Upper lobe of left lung (tissue), 6 donors: ENCODE results near the gene TRAF3. TPM values are rescaled to one million over a fixed set of nuclear protein-coding genes. Genes with fewer than 3 reads are reported as not detected.
"Not testable (repeated sequence)": the region's sequence is repeated elsewhere in the genome, so short reads cannot be mapped to it uniquely, and the experiment has no call there.

Source experiments
- ATAC-seq, 2 donors: fragments of 200-7000 bp; cut with Tn5 transposase; one replicate each; pipeline ENCODE4 v1.9.1; 2022; ENCODE audit warnings: mild to moderate bottlenecking in 2 of 2, moderate library complexity in 2 of 2; ENCODE audit not compliant: low FRiP score in 2 of 2
- DNase-seq, 2 donors: peaks; one replicate each; pipeline ENCODE4 v3.0.0-alpha.2; 2019 to 2020
- H3K27ac ChIP-seq, 4 donors: fragments of 200-600 bp; sonication (generic); one replicate each; pipeline ENCODE4 v1.5.1; 2016 to 2019
- H3K27me3 ChIP-seq, 4 donors: fragments of 200-600 bp; sonication (generic); one replicate each; pipeline ENCODE4 v1.5.1; 2017 to 2019
- H3K36me3 ChIP-seq, 4 donors: fragments of 200-600 bp; sonication (generic); one replicate each; pipeline ENCODE4 v1.5.1; 2016 to 2019
- H3K4me1 ChIP-seq, 4 donors: fragments of 200-600 bp; sonication (generic); one replicate each; pipeline ENCODE4 v1.5.1; 2018 to 2019
- H3K4me3 ChIP-seq, 4 donors: fragments of 200-600 bp; sonication (generic); one replicate each; pipeline ENCODE4 v1.5.1; 2017 to 2019; ENCODE audit warnings: mild to moderate bottlenecking in 2 of 4, moderate library complexity in 1 of 4
- H3K9me3 ChIP-seq, 4 donors: fragments of 200-600 bp; sonication (generic); one replicate each; pipeline ENCODE4 v1.5.1; 2018 to 2019
- CTCF ChIP-seq, 6 experiments: fragments of 450-650 bp in 4 of 6; fragments of 200-600 bp in 2 of 6; sonication (generic) in 2 of 6; IDR thresholded peaks; one replicate each; pipeline ENCODE4 v1.5.1; 2016 to 2019; ENCODE audit warnings: antibody characterized with exemption in 6 of 6
- EP300 ChIP-seq, 4 donors: sonication (generic); formaldehyde crosslinking; IDR thresholded peaks; one replicate each; pipeline ENCODE4 v1.5.1; 2017; ENCODE audit warnings: antibody characterized with exemption in 4 of 4, control low read depth in 2 of 4
- POLR2A ChIP-seq, 4 donors: fragments of 450-650 bp; IDR thresholded peaks; one replicate each; pipeline ENCODE4 v1.5.1; 2016 to 2017; ENCODE audit warnings: antibody characterized with exemption in 4 of 4, mild to moderate bottlenecking in 2 of 4
- POLR2AphosphoS5 ChIP-seq, 2 donors: sonication (generic); formaldehyde crosslinking; IDR thresholded peaks; one replicate each; pipeline ENCODE4 v1.5.1; 2017; ENCODE audit warnings: antibody characterized with exemption in 2 of 2
- WGBS, 2 donors: methylation state at CpG; one replicate each; pipeline ENCODE4 v1.1.5; 2017 to 2018; 5-methylcytosine and 5-hydroxymethylcytosine counted together
- total RNA-seq, 6 donors: library from RNA; depleted of rRNA in 4 of 6; stranded (reverse); fragments of >200 nt in 4 of 6; gene quantifications; one replicate each; pipeline versions ENCODE4 v1.1.0 to v1.2.1, GENCODE V29; 2016 to 2021
- donor health status: DM: no; HTN: no; CAD: no; lungs with moderate emphysema.
- donor health status: DM: no; HTN: yes; CAD: no; lungs with severe emphysema.

Gene TRAF3
- total RNA-seq, 6 donors from 2014 or later = 14.7 to 45.4 (median 22.1) TPM

DNA sequence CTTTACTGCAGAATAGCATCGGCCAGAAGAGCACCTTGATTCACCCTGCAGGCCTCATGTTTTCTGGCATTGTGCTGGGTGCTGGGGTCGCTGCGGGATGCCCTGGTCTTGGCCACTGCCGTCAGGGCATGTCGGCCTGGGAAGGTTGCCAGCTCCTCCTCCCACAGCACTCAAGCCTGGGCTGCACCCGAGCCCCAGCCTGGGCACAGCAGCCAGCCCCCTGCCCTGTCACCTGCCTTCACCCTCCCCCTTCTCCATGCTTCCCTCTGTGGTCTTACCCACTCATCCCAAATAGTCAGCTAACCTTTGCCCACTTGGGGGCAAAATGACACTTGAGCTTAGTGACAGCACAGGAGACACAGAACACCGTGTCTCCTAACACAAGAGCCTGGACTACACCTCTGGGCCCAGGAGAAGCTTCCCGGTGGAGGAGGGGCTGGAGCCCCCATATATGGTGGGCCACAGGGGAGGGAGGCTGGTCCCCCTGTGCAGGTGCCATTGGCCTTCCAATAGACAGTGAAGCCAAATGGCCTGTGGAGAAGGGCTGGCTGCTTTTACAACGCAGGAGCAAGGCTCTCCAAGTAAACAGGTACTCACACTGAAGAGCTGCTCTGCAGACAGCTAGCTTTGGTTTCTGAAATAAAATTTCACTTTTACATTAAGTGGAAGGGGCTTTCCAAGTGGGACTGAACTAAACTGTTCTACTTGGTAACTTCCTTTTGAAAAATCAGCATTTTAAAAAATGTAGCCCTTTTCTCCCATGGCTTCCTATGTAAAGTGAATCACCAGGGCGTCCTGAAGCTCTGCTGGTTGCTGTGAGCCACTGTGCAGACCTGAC is 94.0 kb downstream of the TRAF3 start:
- Histone ChIP-seq H3K27me3 (no peaks in the 10 kb centered on the region), H3K9me3 (no peaks in the 10 kb centered on the region), H3K27ac (no peak overlapping the region), H3K36me3 (peaks cover under 1 to 44% (median 24%) of the 10 kb centered on the region in 4 donors), H3K4me1 (peaks cover 0 to 18% (median 14%) of the 10 kb centered on the region in 4 donors), H3K4me3 (no peak overlapping the region)
- whole genome bisulfite sequencing, 2 donors = 61 to 65% methylated on average over 3 to 10 of the region's 10 CpGs
- TF ChIP-seq CTCF (IDR thresholded peaks at IDR 0.05) (no peak), POLR2A (IDR thresholded peaks at IDR 0.05) (no peak), EP300 (IDR thresholded peaks at IDR 0.05) (no peak), POLR2AphosphoS5 (IDR thresholded peaks at IDR 0.05) (no peak)
- DNase-seq = peak; percentile 29 to 48
- peak in 1 of 2 donors; percentile 20 for ATAC-seq

DNA sequence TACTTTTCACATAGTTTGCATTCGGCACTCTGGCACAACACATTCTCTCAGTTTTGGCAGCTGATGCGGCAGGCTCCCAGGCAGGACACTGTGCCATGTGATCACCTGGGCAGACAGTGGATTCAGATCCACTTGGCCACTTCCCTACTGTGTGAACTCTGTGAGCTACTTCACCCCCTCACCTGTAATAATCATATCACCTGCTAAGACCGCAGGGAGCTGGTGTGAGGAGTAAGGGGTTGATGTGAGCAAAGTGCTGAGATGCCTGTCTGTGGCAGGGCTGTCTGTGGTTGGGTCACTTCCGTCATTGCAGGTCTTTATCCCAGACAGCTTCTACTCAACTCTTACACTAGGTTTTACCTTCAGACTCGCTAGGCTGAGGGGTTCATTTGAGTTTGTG is 94.8 kb downstream of the TRAF3 start:
- DNase-seq = no peak
- no peak for ATAC-seq
- WGBS, 2 donors = 82 to 90% methylated on average over 5 of the region's 5 CpGs
- no peak overlapping the region for H3K27ac ChIP-seq
- peaks cover 0 to 18% (median 13%) of the 10 kb centered on the region in 4 donors for H3K4me1 ChIP-seq
- H3K9me3 ChIP-seq = no peaks in the 10 kb centered on the region
- TF ChIP-seq POLR2AphosphoS5 (IDR thresholded peaks at IDR 0.05) = no peak
- H3K4me3 ChIP-seq = no peak overlapping the region
- no peaks in the 10 kb centered on the region for H3K27me3 ChIP-seq
- H3K36me3 ChIP-seq = peaks cover 8 to 52% (median 31%) of the 10 kb centered on the region in 4 donors

- Histone ChIP-seq H3K27me3 (no peaks in the 10 kb centered on the region), H3K36me3 (peaks cover 8 to 54% (median 40%) of the 10 kb centered on the region in 4 donors), H3K4me3 (no peak overlapping the region), H3K4me1 (peaks cover 0 to 13% (median 10%) of the 10 kb centered on the region in 4 donors), H3K27ac (no peak overlapping the region), H3K9me3 (no peaks in the 10 kb centered on the region)
- 94 to 96% methylated on average over 7 of the region's 7 CpGs for WGBS, 2 donors
- DNase-seq (no peak), ATAC-seq (no peak)
- TF ChIP-seq POLR2A (IDR thresholded peaks at IDR 0.05) (no peak), POLR2AphosphoS5 (IDR thresholded peaks at IDR 0.05) (no peak), EP300 (IDR thresholded peaks at IDR 0.05) (no peak), CTCF (IDR thresholded peaks at IDR 0.05) (no peak)
Measured at GRCh38 chr14:102873131-102873530, 95.9 kb downstream of the TRAF3 start.

DNA sequence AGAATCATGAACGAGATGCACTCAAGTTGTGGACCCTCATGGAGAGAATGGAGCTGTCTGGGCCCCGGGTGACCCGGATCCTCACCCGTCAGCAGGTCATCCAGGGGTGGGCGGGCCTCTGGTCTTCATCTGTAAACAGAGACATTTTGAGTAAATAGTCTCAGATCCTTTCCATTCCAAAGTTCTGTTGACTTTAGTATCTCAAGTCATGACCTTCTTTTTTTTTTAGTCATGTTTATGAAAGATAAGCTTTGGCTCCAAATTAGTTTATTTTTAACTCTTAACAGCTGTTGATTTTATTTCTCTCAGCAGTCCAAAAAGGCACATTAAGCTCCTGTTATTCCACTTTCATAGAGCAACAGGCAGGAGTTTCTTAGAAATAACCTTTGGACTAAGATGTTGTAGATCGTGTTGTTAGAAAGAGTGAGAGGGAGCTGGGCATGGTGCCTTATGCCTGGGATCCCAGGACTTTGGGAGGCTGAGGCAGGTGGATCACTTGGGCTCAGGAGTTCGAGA is 96.4 kb downstream of the TRAF3 start:
- TF ChIP-seq CTCF (IDR thresholded peaks at IDR 0.05) = no peak
- no peak for TF ChIP-seq POLR2A (IDR thresholded peaks at IDR 0.05)
- no peak for TF ChIP-seq POLR2AphosphoS5 (IDR thresholded peaks at IDR 0.05)
- TF ChIP-seq EP300 (IDR thresholded peaks at IDR 0.05) = no peak
- DNase-seq (no peak), ATAC-seq (no peak)
- Histone ChIP-seq H3K36me3 (peaks cover 8 to 54% (median 40%) of the 10 kb centered on the region in 4 donors), H3K4me1 (peaks cover 0 to 13% (median 11%) of the 10 kb centered on the region in 4 donors), H3K9me3 (no peaks in the 10 kb centered on the region), H3K4me3 (no peak overlapping the region), H3K27ac (no peak overlapping the region), H3K27me3 (no peaks in the 10 kb centered on the region)
- 64 to 73% methylated on average over 7 of the region's 7 CpGs for WGBS, 2 donors

DNA sequence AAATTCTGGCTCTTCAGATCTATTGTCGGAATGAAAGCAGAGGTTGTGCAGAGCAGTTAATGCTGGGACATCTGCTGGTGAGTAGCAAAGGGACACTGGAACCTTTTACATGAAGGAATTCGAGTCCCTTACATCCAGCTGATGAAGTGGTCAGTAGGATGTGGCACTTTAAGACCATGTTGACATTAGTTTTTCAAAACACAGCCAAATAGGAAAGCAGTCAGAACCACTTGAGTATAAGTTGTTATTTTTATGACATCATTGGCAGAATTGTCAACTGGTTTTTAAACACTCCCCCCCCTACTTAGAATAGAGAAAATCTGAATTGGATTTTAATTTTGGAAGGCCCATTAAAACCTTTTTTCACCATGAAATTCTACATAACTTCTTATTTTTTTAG is 98.4 kb downstream of the TRAF3 start:
- Histone ChIP-seq H3K9me3 (no peaks in the 10 kb centered on the region), H3K4me1 (peaks cover 0 to 20% (median 12%) of the 10 kb centered on the region in 4 donors), H3K4me3 (no peak overlapping the region), H3K36me3 (peaks cover 8 to 51% (median 38%) of the 10 kb centered on the region in 4 donors), H3K27me3 (no peaks in the 10 kb centered on the region), H3K27ac (no peak overlapping the region)
- TF ChIP-seq POLR2AphosphoS5 (IDR thresholded peaks at IDR 0.05) (no peak), EP300 (IDR thresholded peaks at IDR 0.05) (no peak), CTCF (IDR thresholded peaks at IDR 0.05) (no peak), POLR2A (IDR thresholded peaks at IDR 0.05) (no peak)
- 63 to 90% methylated on average over 2 of the region's 2 CpGs for WGBS, 2 donors
- DNase-seq = no peak
- peak in 1 of 2 donors; percentile 50 for ATAC-seq

DNA sequence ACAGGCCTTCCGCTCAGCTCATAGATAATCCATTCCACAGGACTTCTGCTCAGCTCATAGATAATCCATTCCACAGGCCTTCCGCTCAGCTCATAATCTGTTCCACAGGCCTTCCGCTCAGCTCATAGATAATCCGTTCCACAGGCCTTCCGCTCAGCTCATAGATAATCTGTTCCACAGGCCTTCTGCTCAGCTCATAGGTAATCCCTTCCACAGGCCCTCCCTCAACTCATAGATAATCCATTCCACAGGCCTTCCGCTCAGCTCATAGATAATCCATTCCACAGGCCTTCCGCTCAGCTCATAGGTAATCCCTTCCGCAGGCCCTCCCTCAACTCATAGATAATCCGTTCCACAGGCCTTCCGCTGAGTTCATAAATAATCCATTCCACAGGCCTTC is 100.3 kb downstream of the TRAF3 start:
- H3K27me3 ChIP-seq = not testable (repeated sequence)

More for the DNA sequence above, 100.3 kb downstream of the TRAF3 start:
- not testable (repeated sequence) for H3K9me3 ChIP-seq, ATAC-seq, DNase-seq, H3K27ac ChIP-seq, H3K4me3 ChIP-seq
- 96 to 98% methylated on average over 10 of the region's 10 CpGs for WGBS, 2 donors
- peaks cover 8 to 35% (median 25%) of the 10 kb centered on the region in 4 donors for H3K36me3 ChIP-seq
- H3K4me1 ChIP-seq = peaks cover 0 to 11% (median 4%) of the 10 kb centered on the region in 4 donors
